PC-3 (cell line): ENCODE results near the gene HOMEZ. TPM values are rescaled to one million over a fixed set of nuclear protein-coding genes. Genes with fewer than 3 reads are reported as not detected.
A peak's percentile ranks its signal among the peaks of the same experiment; 100 is the strongest.
"Not testable (repeated sequence)": the region's sequence is repeated elsewhere in the genome, so short reads cannot be mapped to it uniquely, and the experiment has no call there.

ENCODE experiments used
- ATAC-seq: fragments of 200-7000 bp; cut with Tn5 transposase; 2 replicates; pipeline ENCODE4 v1.9.1; 2020; ENCODE audit warnings: mild to moderate bottlenecking, moderate library complexity
- BruUV-seq: library from RNA; stranded (reverse); fragments of 400-500 nt; replicated peaks from 2 replicates; lab custom pipeline; 2021; lab: Mats Ljungman, UMichigan
- CTCF ChIA-PET: fragments of 300-600 bp; sonication (Branson Sonifier 250); formaldehyde crosslinking; loops from one replicate; lab custom pipeline; 2022; ENCODE audit warnings: antibody characterized with exemption; lab: Charles Lee
- POLR2A ChIA-PET: fragments of 300-600 bp; sonication (Branson Sonifier 250); formaldehyde crosslinking; loops from one replicate; lab custom pipeline; 2022; ENCODE audit warnings: antibody characterized with exemption; ENCODE audit not compliant: unreplicated experiment; lab: Charles Lee
- DNase-seq: peaks from one replicate; pipeline ENCODE4 v3.0.0-alpha.2; 2015
- H2AFZ ChIP-seq: fragments of 300-600 bp; sonication (generic); 2 replicates; pipeline ENCODE4 v1.6.0; 2016; ENCODE audit warnings: antibody characterized with exemption, low read length
- H3F3A ChIP-seq: fragments of 300-600 bp; sonication (generic); one replicate; pipeline ENCODE4 v1.6.0; 2017; ENCODE audit warnings: antibody characterized with exemption, low read length, control low read depth, mild to moderate bottlenecking; ENCODE audit not compliant: unreplicated experiment
- H3K27ac ChIP-seq: fragments of 300-600 bp; sonication (generic); 2 replicates; pipeline ENCODE4 v1.5.1; 2016; ENCODE audit warnings: mild to moderate bottlenecking, low read length
- H3K27me3 ChIP-seq: fragments of 300-600 bp; sonication (generic); 2 replicates; pipeline ENCODE4 v1.6.1; 2016; ENCODE audit warnings: low read length, mixed read lengths
- H3K36me3 ChIP-seq: fragments of 300-600 bp; sonication (generic); 2 replicates; pipeline ENCODE4 v1.6.1; 2016; ENCODE audit warnings: low read depth, mixed run types, low read length, mixed read lengths
- H3K4me1 ChIP-seq: fragments of 300-600 bp; sonication (generic); 2 replicates; pipeline ENCODE4 v1.5.1; 2016; ENCODE audit warnings: low read length; ENCODE audit not compliant: insufficient read depth
- H3K4me2 ChIP-seq: fragments of 300-600 bp; sonication (generic); 2 replicates; pipeline ENCODE4 v1.6.0; 2016; ENCODE audit warnings: low read length
- H3K4me3 ChIP-seq: fragments of 300-600 bp; sonication (generic); 2 replicates; pipeline ENCODE4 v1.5.1; 2016; ENCODE audit warnings: mild to moderate bottlenecking, low read length, mixed read lengths
- H3K79me2 ChIP-seq: fragments of 300-600 bp; sonication (generic); 2 replicates; pipeline ENCODE4 v1.6.1; 2017; ENCODE audit warnings: low read length, mixed read lengths
- H3K9ac ChIP-seq: fragments of 300-600 bp; sonication (generic); 2 replicates; pipeline ENCODE4 v1.6.0; 2016; ENCODE audit warnings: mild to moderate bottlenecking, low read length
- H3K9me2 ChIP-seq: fragments of 300-600 bp; sonication (generic); replicated peaks from 2 replicates; pipeline ENCODE4 v1.6.1; 2016; ENCODE audit warnings: mixed run types, low read length, mixed read lengths
- H3K9me3 ChIP-seq: fragments of 300-600 bp; sonication (generic); 2 replicates; pipeline ENCODE4 v1.6.1; 2016; ENCODE audit warnings: low read length, mixed read lengths
- H4K20me1 ChIP-seq: fragments of 300-600 bp; sonication (generic); 2 replicates; pipeline ENCODE4 v1.6.1; 2016; ENCODE audit warnings: low read length, mixed read lengths
- EZH2 ChIP-seq: fragments of 300-600 bp; sonication (generic); IDR thresholded peaks from one replicate; pipeline ENCODE4 v1.6.1; 2017; ENCODE audit warnings: antibody characterized with exemption, mild to moderate bottlenecking, low read length; ENCODE audit not compliant: unreplicated experiment
- EZH2phosphoT487 ChIP-seq: fragments of 300-600 bp; sonication (generic); IDR thresholded peaks from 2 replicates; pipeline ENCODE4 v1.6.1; 2018; ENCODE audit warnings: mild to moderate bottlenecking, antibody characterized with exemption, low read length, borderline replicate concordance
- intact Hi-C: fragments of 100-400 bp; cut with micrococcal nuclease; formaldehyde crosslinking; loops from 2 replicates; pipeline ENCODE4 v1.9.0; 2023
- total RNA-seq: library from RNA; depleted of rRNA; stranded (reverse); fragments of >200 nt; gene quantifications from 2 replicates; pipeline ENCODE4 v1.2.3, GENCODE V29; 2014
- TF ChIP-seq, protein P1 (sequence below): fragments of 300-600 bp; sonication (generic); conservative IDR thresholded peaks from 2 replicates; pipeline ENCODE4 v1.5.1; 2017; ENCODE audit warnings: antibody characterized with exemption, low read depth, mild to moderate bottlenecking, low read length

Gene HOMEZ
- total RNA-seq, 1 experiment from 2014 or later: 7.7 TPM

DNA sequence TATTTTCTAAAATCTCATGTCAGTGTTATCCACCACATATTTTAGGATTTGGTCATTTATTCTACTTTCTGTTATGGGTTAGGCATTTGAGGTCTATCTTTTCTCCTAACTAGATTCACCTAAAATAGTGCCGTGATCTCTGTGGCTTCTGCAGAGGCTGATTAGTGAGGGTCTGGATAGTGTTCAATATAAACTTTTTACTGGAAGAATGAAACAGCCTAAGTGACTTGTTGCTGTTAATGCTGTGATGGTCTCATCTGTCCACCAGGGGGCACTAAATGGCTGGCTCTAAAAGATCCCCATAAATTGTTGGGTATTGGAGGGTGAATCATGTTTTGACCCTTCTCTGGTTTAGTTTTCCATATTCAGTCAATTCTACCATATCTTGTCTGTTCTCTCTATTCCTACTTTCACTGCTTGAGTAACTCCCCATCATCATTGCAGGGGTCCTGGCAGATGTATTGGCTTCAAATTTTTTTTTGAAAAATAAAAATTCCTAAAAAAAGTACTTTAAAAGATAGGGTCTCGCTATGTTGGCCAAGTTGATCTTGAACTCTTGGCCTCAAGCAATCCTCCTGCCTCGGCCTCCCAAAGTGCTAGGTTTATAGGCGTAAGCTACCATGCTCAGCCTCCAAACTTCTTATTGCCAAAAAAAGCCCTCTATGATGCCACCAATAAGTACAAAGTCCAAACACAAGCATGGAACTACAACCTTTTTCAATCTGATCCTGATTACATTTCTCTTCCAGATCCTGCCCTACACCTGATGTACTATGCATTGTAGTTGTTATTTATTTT, 42.2 kb upstream of the HOMEZ start:
- H3K4me1 ChIP-seq: peaks cover 4% of the 10 kb centered on the region
- no peak overlapping the region for H2AFZ ChIP-seq
- peak; percentile 79 for DNase-seq
- H3K27ac ChIP-seq: no peak overlapping the region
- no TSS peak for BruUV-seq
- H3K27me3 ChIP-seq: no peaks in the 10 kb centered on the region; the same call in 1 of the 2 replicates
- H3K79me2 ChIP-seq: peaks cover 10% of the 10 kb centered on the region
- peak; percentile 72 for ATAC-seq
- H3K36me3 ChIP-seq: peaks cover 19% of the 10 kb centered on the region
- peaks cover 3% of the 10 kb centered on the region for H3F3A ChIP-seq
- no peak overlapping the region for H3K4me2 ChIP-seq
- H3K9me3 ChIP-seq: no peaks in the 10 kb centered on the region
- H4K20me1 ChIP-seq: peaks cover 2% of the 10 kb centered on the region; the same call in 1 of the 2 replicates
- CTCF ChIA-PET: interaction anchor here (0.6 kb wide), 1 partner anchor 27 kb away, joined by 8 read pairs; no protein-coding TSS in a partner anchor
- H3K9me2 ChIP-seq: no peaks in the 10 kb centered on the region
- H3K4me3 ChIP-seq: no peak overlapping the region
- TF ChIP-seq EZH2 (no peak), EZH2phosphoT487 (no peak)
- TF ChIP-seq, protein P1, sequence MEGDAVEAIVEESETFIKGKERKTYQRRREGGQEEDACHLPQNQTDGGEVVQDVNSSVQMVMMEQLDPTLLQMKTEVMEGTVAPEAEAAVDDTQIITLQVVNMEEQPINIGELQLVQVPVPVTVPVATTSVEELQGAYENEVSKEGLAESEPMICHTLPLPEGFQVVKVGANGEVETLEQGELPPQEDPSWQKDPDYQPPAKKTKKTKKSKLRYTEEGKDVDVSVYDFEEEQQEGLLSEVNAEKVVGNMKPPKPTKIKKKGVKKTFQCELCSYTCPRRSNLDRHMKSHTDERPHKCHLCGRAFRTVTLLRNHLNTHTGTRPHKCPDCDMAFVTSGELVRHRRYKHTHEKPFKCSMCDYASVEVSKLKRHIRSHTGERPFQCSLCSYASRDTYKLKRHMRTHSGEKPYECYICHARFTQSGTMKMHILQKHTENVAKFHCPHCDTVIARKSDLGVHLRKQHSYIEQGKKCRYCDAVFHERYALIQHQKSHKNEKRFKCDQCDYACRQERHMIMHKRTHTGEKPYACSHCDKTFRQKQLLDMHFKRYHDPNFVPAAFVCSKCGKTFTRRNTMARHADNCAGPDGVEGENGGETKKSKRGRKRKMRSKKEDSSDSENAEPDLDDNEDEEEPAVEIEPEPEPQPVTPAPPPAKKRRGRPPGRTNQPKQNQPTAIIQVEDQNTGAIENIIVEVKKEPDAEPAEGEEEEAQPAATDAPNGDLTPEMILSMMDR: peak; percentile 92
- intact Hi-C loops: loop anchor here (1.0 to 5.0 kb wide), 3 partner anchors 52 to 129 kb away; no protein-coding TSS in a partner anchor
- no peak overlapping the region for H3K9ac ChIP-seq
- POLR2A ChIA-PET: no interaction called here

DNA sequence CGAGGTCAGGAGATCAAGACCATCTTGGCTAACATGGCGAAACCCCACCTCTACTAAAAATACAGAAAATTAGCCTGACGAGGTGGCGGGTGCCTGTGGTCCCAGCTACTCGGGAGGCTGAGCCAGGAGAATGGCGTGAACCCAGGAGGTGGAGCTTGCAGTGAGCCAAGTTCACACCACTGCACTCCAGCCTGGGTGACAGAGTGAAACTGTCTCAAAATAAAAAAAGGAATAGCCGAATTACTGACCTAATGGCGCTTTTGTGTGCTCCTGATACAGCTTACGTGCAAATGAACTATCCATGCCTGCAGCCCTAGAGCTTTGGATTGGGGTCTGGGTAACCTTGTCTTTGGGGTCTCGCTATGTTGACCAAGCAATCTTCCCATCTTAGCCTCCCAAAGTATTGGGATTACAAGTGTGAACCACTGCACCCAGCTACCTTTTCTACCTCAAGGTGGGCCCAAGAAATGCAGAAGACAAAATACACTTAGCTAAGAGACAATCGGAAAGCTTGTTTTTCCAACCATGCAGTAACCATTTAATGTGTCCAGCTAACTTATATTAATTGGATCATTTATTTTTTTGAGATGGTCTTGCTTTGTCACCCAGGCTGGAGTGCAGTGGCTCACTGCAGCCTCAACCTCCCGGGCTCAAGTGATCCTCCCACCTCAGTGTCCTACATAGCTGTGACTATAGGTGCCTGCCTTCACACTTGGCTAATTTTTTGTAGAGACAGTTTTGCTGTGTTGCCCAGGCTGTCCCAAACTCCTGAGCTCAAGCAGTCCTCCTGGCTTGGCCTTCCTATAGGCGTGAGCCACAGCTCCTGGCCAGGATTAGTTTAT, 40.8 kb upstream of the HOMEZ start:
- BruUV-seq: no TSS peak
- no peaks in the 10 kb centered on the region for H3K9me2 ChIP-seq
- H2AFZ ChIP-seq: no peak overlapping the region
- H3K4me3 ChIP-seq: no peak overlapping the region
- no peaks in the 10 kb centered on the region for H3K9me3 ChIP-seq
- POLR2A ChIA-PET: interaction anchor here (0.6 kb wide), 2 partner anchors 138 to 149 kb away, joined by 3 to 4 read pairs; no protein-coding TSS in a partner anchor
- peak; percentile 25 for ATAC-seq
- no peak for TF ChIP-seq EZH2phosphoT487
- TF ChIP-seq, protein P1: no peak
- no peak for TF ChIP-seq EZH2
- intact Hi-C loops: loop anchor here (5.0 kb wide), 1 partner anchor 131 kb away; no protein-coding TSS in a partner anchor
- H3K27ac ChIP-seq: no peak overlapping the region
- no peak overlapping the region for H3K4me2 ChIP-seq
- H3K9ac ChIP-seq: no peak overlapping the region
- H3K4me1 ChIP-seq: peaks cover 9% of the 10 kb centered on the region
- DNase-seq: no peak
- peaks cover 24% of the 10 kb centered on the region for H3K79me2 ChIP-seq
- CTCF ChIA-PET: interaction anchor here (0.7 to 1.0 kb wide), 3 partner anchors 53 to 128 kb away, joined by 3 to 8 read pairs (median 6); no protein-coding TSS in a partner anchor
- peaks cover 11% of the 10 kb centered on the region; the same call in 1 of the 2 replicates for H4K20me1 ChIP-seq
- peaks cover 3% of the 10 kb centered on the region for H3F3A ChIP-seq
- no peaks in the 10 kb centered on the region; the same call in 1 of the 2 replicates for H3K27me3 ChIP-seq
- H3K36me3 ChIP-seq: peaks cover 24% of the 10 kb centered on the region

DNA sequence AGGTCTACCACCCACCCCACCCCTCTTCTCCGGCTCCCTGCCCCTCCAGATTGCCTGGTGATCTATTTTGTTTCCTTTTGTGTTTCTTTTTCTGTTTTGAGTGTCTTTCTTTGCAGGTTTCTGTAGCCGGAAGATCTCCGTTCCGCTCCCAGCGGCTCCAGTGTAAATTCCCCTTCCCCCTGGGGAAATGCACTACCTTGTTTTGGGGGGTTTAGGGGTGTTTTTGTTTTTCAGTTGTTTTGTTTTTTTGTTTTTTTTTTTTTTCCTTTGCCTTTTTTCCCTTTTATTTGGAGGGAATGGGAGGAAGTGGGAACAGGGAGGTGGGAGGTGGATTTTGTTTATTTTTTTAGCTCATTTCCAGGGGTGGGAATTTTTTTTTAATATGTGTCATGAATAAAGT, 39.8 kb upstream of the HOMEZ start:
- not testable (repeated sequence) for ATAC-seq, H2AFZ ChIP-seq, H3K4me3 ChIP-seq, H3K4me1 ChIP-seq, H3K9me2 ChIP-seq, BruUV-seq, H3F3A ChIP-seq, H3K4me2 ChIP-seq, H3K9me3 ChIP-seq, H3K27me3 ChIP-seq, H3K27ac ChIP-seq, H3K9ac ChIP-seq, DNase-seq
- ChIA-PET CTCF (interaction anchor here (0.9 kb wide), 1 partner anchor 61 kb away, joined by 8 read pairs; no protein-coding TSS in a partner anchor), POLR2A (interaction anchor here (0.6 kb wide), 1 partner anchor 150 kb away, joined by 3 read pairs; no protein-coding TSS in a partner anchor)
- Histone ChIP-seq H4K20me1 (peaks cover 11% of the 10 kb centered on the region; the same call in 1 of the 2 replicates), H3K79me2 (peaks cover 26% of the 10 kb centered on the region), H3K36me3 (peaks cover 24% of the 10 kb centered on the region)
- intact Hi-C loops: loop anchor here (5.0 kb wide), 1 partner anchor 132 kb away; no protein-coding TSS in a partner anchor
